ENCODE data around the gene CEP97.
"Not testable (repeated sequence)": the region's sequence is repeated elsewhere in the genome, so short reads cannot be mapped to it uniquely, and the experiment has no call there.

- not testable (repeated sequence) for TF ChIP-seq POLR2A, CTCF (IDR thresholded peaks at IDR 0.05)
These were observed 29.1 kb downstream of the CEP97 start for GRCh38 chr3:101753386-101754113.

Data from heart left ventricle (tissue), 13 donors.